ENCODE results near the gene DENND1A.

- no peak for TF ChIP-seq SUZ12 (IDR thresholded peaks at IDR 0.05; ENCODE audit: extremely low read depth, insufficient read depth, insufficient read length)
- no peak for TF ChIP-seq YY1 (IDR thresholded peaks at IDR 0.05; ENCODE audit: insufficient read depth, insufficient read length)
- TF ChIP-seq ZNF274 (IDR thresholded peaks at IDR 0.05; ENCODE audit: low read depth, low read length) = no peak
Measured at GRCh38 chr9:123697686-123698085, 232.2 kb downstream of the DENND1A start.

Data from NT2/D1 (cell line).